Transverse colon (tissue), 4 donors: ENCODE measurements around the gene ANKLE2. TPM values are rescaled to one million over a fixed set of nuclear protein-coding genes. Genes with fewer than 3 reads are reported as not detected.

ENCODE experiments used
- DNase-seq: peaks from one replicate; pipeline ENCODE4 v3.0.0-alpha.2; 2019
- H3K27ac ChIP-seq, 4 donors: fragments of 200-600 bp; sonication (generic); 2 replicates each; pipeline ENCODE4 v1.5.1; 2016 to 2018; ENCODE audit warnings: inconsistent platforms in 4 of 4
- H3K27me3 ChIP-seq: fragments of 200-600 bp; sonication (generic); 2 replicates; pipeline ENCODE4 v1.5.1; 2017; ENCODE audit warnings: inconsistent platforms
- H3K36me3 ChIP-seq, 4 donors: fragments of 200-600 bp; sonication (generic); 2 replicates each; pipeline ENCODE4 v1.5.1; 2017 to 2019; ENCODE audit warnings: inconsistent platforms in 4 of 4
- H3K4me1 ChIP-seq, 4 donors: fragments of 200-600 bp; sonication (generic); 2 replicates each; pipeline ENCODE4 v1.5.1; 2017 to 2020; ENCODE audit warnings: inconsistent platforms in 4 of 4
- H3K4me3 ChIP-seq, 4 donors: fragments of 200-600 bp; sonication (generic); 1 replicate in 1 of 4; 2 replicates in 3 of 4; pipeline versions ENCODE4 v1.5.1 to v1.6.1; 2017 to 2019; ENCODE audit warnings: inconsistent platforms in 4 of 4
- H3K9me3 ChIP-seq, 2 donors: fragments of 200-600 bp; sonication (generic); 2 replicates each; pipeline ENCODE4 v1.5.1; 2017 to 2019; ENCODE audit warnings: inconsistent platforms in 2 of 2
- CTCF ChIP-seq, 5 experiments: fragments of 200-600 bp in 3 of 5; fragments of 450-650 bp in 2 of 5; sonication (generic) in 3 of 5; IDR thresholded peaks; 1 replicate in 2 of 5; 2 replicates in 3 of 5; pipeline ENCODE4 v1.5.1; 2016 to 2017; ENCODE audit warnings: antibody characterized with exemption in 5 of 5, inconsistent platforms in 3 of 5, mild to moderate bottlenecking in 2 of 5, moderate library complexity in 1 of 5
- EP300 ChIP-seq: sonication (generic); formaldehyde crosslinking; IDR thresholded peaks from one replicate; pipeline ENCODE4 v1.6.1; 2017; ENCODE audit warnings: antibody characterized with exemption, low read depth
- POLR2A ChIP-seq: fragments of 450-650 bp; IDR thresholded peaks from one replicate; pipeline ENCODE4 v1.6.1; 2016; ENCODE audit warnings: antibody characterized with exemption, mild to moderate bottlenecking, moderate library complexity
- POLR2AphosphoS5 ChIP-seq, 3 donors: sonication (generic); formaldehyde crosslinking; IDR thresholded peaks; one replicate each; pipeline ENCODE4 v1.6.1; 2016; ENCODE audit warnings: antibody characterized with exemption in 3 of 3
- WGBS, 2 donors: methylation state at CpG; one replicate each; pipeline ENCODE4 v1.1.5; 2018; ENCODE audit warnings: low coverage in 1 of 2; 5-methylcytosine and 5-hydroxymethylcytosine counted together
- in situ Hi-C, 4 donors: fragments of 200-750 bp; cut with MboI; loops; one replicate each; pipeline versions ENCODE4 v1.15.0 to v1.15.1; 2017; ENCODE audit warnings: low sequenced_read_pairs in 3 of 4, low pct_ligation_motif_present in 1 of 4, low pct_unique_long_range_greater_than_20kb in 1 of 4
- intact Hi-C: fragments of 100-400 bp; cut with DNase I; formaldehyde crosslinking; loops from one replicate; pipeline ENCODE4 v1.15.1; 2023; ENCODE audit warnings: low total_unique reads
- small RNA-seq, 4 donors: library from RNA; depleted of rRNA; stranded (forward); fragments of <200 nt; gene quantifications; one replicate each; pipeline ENCODE3, GENCODE V24; 2016
- total RNA-seq, 4 donors: library from RNA; depleted of rRNA; stranded (reverse); fragments of >200 nt; gene quantifications; one replicate each; pipeline ENCODE4 v1.1.0, GENCODE V29; 2016

The ANKLE2 gene
- total RNA-seq, 4 donors from 2014 or later: 46.0 to 146 (median 88.6) TPM

- intact Hi-C loops: no loop called here
- H3K27me3 ChIP-seq: no peaks in the 10 kb centered on the region
- no peak overlapping the region for H3K4me3 ChIP-seq
- DNase-seq: no peak
- no peak overlapping the region for H3K27ac ChIP-seq
- TF ChIP-seq POLR2A: no peak
- no peak for TF ChIP-seq CTCF (IDR thresholded peaks at IDR 0.05)
- TF ChIP-seq POLR2AphosphoS5 (IDR thresholded peaks at IDR 0.05): no peak
- no peak for TF ChIP-seq EP300
- in situ Hi-C loops: no loop called here
- H3K4me1 ChIP-seq: peaks cover 0 to 11% (median 0%) of the 10 kb centered on the region in 4 donors
- H3K36me3 ChIP-seq: peaks cover 0 to 9% (median 1%) of the 10 kb centered on the region in 4 donors
- H3K9me3 ChIP-seq: no peaks in the 10 kb centered on the region
- WGBS, 2 donors: 89 to 97% methylated on average over 7 to 9 of the region's 9 CpGs
Measured at GRCh38 chr12:132677492-132677891, 84.1 kb downstream of the ANKLE2 start.

- peaks cover 0 to 15% (median 1%) of the 10 kb centered on the region in 4 donors for H3K36me3 ChIP-seq
Measured at GRCh38 chr12:132675757-132676432, 85.7 kb downstream of the ANKLE2 start.

More at GRCh38 chr12:132675757-132676432, 85.7 kb downstream of the ANKLE2 start:
- no peaks in the 10 kb centered on the region for H3K27me3 ChIP-seq
- WGBS, 2 donors: 78% methylated on average over 14 of the region's 14 CpGs; no CpG with 5 or more reads in 1 of the 2 donors
- in situ Hi-C loops: no loop called here
- H3K9me3 ChIP-seq: no peaks in the 10 kb centered on the region
- intact Hi-C loops: no loop called here
- TF ChIP-seq CTCF (IDR thresholded peaks at IDR 0.05): no peak
- no peak for TF ChIP-seq POLR2A
- TF ChIP-seq EP300: no peak
- TF ChIP-seq POLR2AphosphoS5 (IDR thresholded peaks at IDR 0.05): no peak
- H3K27ac ChIP-seq: no peak overlapping the region
- no peak overlapping the region for H3K4me3 ChIP-seq
- DNase-seq: peak; percentile 70
- peaks cover 0 to 11% (median 0%) of the 10 kb centered on the region in 4 donors for H3K4me1 ChIP-seq

Small RNA genes lying within 50 kb of the gene (small RNA-seq; reads per million reads assigned to genes)
- gene RNA5SP379: 0 reads per million in 4 donors

Other genes with a start within 250 kb of the ANKLE2 start
- not detected for gene LRCOL1, start 151.2 kb downstream of the ANKLE2 start, total RNA-seq
- 1 to 10 TPM in 1 of 4 donors, under 1 TPM in 1, not detected in 2; 0.96 to 2.1 TPM for gene P2RX2, start 143.1 kb downstream of the ANKLE2 start, total RNA-seq
- 100 to 1,000 TPM in 1 of 4 donors, 10 to 100 TPM in 3; 57.0 to 204 (median 74.1) TPM for gene POLE, start 74.5 kb downstream of the ANKLE2 start, total RNA-seq
- 100 to 1,000 TPM in 3 of 4 donors, 10 to 100 TPM in 1; 62.1 to 181 (median 128) TPM for gene PXMP2, start 74.2 kb downstream of the ANKLE2 start, total RNA-seq
- gene PGAM5, start 51.0 kb downstream of the ANKLE2 start, total RNA-seq: 10 to 100 TPM; 16.7 to 43.6 (median 25.4) TPM
- gene GOLGA3, start 67.0 kb upstream of the ANKLE2 start, total RNA-seq: 100 to 1,000 TPM in 2 of 4 donors, 10 to 100 TPM in 2; 90.9 to 113 (median 99.9) TPM
- gene CHFR, start 125.8 kb upstream of the ANKLE2 start, total RNA-seq: 100 to 1,000 TPM in 1 of 4 donors, 10 to 100 TPM in 3; 47.7 to 132 (median 61.9) TPM
- 10 to 100 TPM in 2 of 4 donors, 1 to 10 TPM in 2; 4.5 to 21.3 (median 10.3) TPM for gene ZNF605, start 194.5 kb upstream of the ANKLE2 start, total RNA-seq
- gene ZNF26, start 224.5 kb upstream of the ANKLE2 start, total RNA-seq: 10 to 100 TPM; 12.7 to 26.3 (median 18.5) TPM